ENCODE data around the gene ZNF615. TPM values are rescaled to one million over a fixed set of nuclear protein-coding genes. Genes with fewer than 3 reads are reported as not detected.

ZNF615 gene
- total and polyA plus RNA-seq, 2 of the 4 experiments (the other 2 are of a cell fraction), result 2.0 to 10.9 TPM

- Histone ChIP-seq H3K36me3 (ENCODE audit: control insufficient read depth, insufficient read depth, low read length) (peaks cover 29% of the 10 kb centered on the region), H3K4me1 (ENCODE audit: control insufficient read depth, insufficient read depth, low read length) (no peaks in the 10 kb centered on the region), H2AK9ac (replicated peaks; ENCODE audit: low read depth, low read length, poor library complexity) (no peak overlapping the region), H3K4ac (ENCODE audit: low read depth, low read length) (no peak overlapping the region), H2BK20ac (ENCODE audit: low read depth, low read length) (no peak overlapping the region), H2BK120ac (ENCODE audit: low read depth, low read length) (no peak overlapping the region), H3K4me2 (ENCODE audit: low read depth, low read length) (no peak overlapping the region), H2AFZ (replicated peaks; ENCODE audit: low read length, poor library complexity) (no peak overlapping the region), H4K5ac (ENCODE audit: low read depth, low read length) (no peak overlapping the region), H4K20me1 (ENCODE audit: insufficient read depth, low read length) (no peaks in the 10 kb centered on the region), H2BK15ac (ENCODE audit: low read depth, low read length) (no peak overlapping the region), H4K8ac (ENCODE audit: low read depth in 2 of 2, low read length in 2 of 2) (no peak overlapping the region), H3K79me1 (ENCODE audit: low read depth in 1 of 2, low read length in 2 of 2) (no peaks in the 10 kb centered on the region), H3K9me3 (ENCODE audit: control insufficient read depth, insufficient read depth, low read length) (peaks cover 57% of the 10 kb centered on the region), H2AK5ac (ENCODE audit: low read depth, low read length) (no peak overlapping the region), H2BK5ac (ENCODE audit: low read depth, low read length, poor library complexity, severe bottlenecking) (no peak overlapping the region), H3K4me3 (ENCODE audit: insufficient read depth, low read depth, low read length) (no peak overlapping the region), H3K18ac (ENCODE audit: low read depth, low read length) (no peak overlapping the region), H3K14ac (replicated peaks; ENCODE audit: low read depth, low read length) (no peak overlapping the region), H3K9me1 (ENCODE audit: insufficient read depth, low read length) (no peaks in the 10 kb centered on the region), H3K9ac (ENCODE audit: low read depth, low read length) (no peak overlapping the region), H3K56ac (ENCODE audit: extremely low read depth, insufficient read depth, low read length) (no peak overlapping the region), H3K27me3 (ENCODE audit: control insufficient read depth, insufficient read depth, low read length) (no peaks in the 10 kb centered on the region), H3K27ac (ENCODE audit: insufficient read depth, low read length) (no peak overlapping the region), H4K91ac (ENCODE audit: insufficient read depth, low read depth, low read length) (no peak overlapping the region), H3K23ac (ENCODE audit: low read depth, low read length) (no peak overlapping the region)
- BruUV-seq (replicated peaks), result no TSS peak
- in situ Hi-C loops (cut with MboI; ENCODE audit: low sequenced_read_pairs) (no loop called here), dilution Hi-C loops (cut with HindIII; ENCODE audit: low sequenced_read_pairs, unreplicated experiment) (no loop called here), intact Hi-C loops (cut with micrococcal nuclease) (no loop called here)
- no peak for ATAC-seq (ENCODE audit: low read depth)
- ChIA-PET POLR2A (ENCODE audit: unreplicated experiment) (no interaction called here), CTCF (no interaction called here)
- no CpG with 5 or more reads among the region's 1 CpG for WGBS, 2 experiments (ENCODE audit: extremely low coverage in 2 of 2, insufficient read length in 1 of 2)
- DNase-seq, result no peak
- TF ChIP-seq MAFK (IDR thresholded peaks at IDR 0.05; ENCODE audit: low read depth, low read length), result peak; percentile 37; the same call in 1 of the 2 replicates
- TF ChIP-seq BHLHE40 (IDR thresholded peaks at IDR 0.05; ENCODE audit: low read depth, low read length), result no peak
These were observed 61.4 kb downstream of the ZNF615 start for GRCh38 chr19:51946602-51947001.

Data from IMR-90 (cell line).